HepG2 (cell line): Measurements from ENCODE around the gene ADGRG6. TPM values are rescaled to one million over a fixed set of nuclear protein-coding genes. Genes with fewer than 3 reads are reported as not detected.

Source experiments
- FOSL1 ChIP-seq: sonication (generic); formaldehyde crosslinking; IDR thresholded peaks from 2 replicates; pipeline ENCODE4 v1.9.0; 2021; ENCODE audit warnings: missing genetic modification reagents, borderline replicate concordance
- REXO4 ChIP-seq: sonication (generic); formaldehyde crosslinking; IDR thresholded peaks from 2 replicates; pipeline ENCODE4 v1.8.0; 2022; ENCODE audit warnings: missing genetic modification reagents, mild to moderate bottlenecking, borderline replicate concordance
- TCF12 ChIP-seq, 2 experiments: fragments of 450-650 bp in 1 of 2; sonication (generic) in 1 of 2; formaldehyde crosslinking in 1 of 2; IDR thresholded peaks; 2 replicates each; pipeline versions ENCODE4 v1.6.1 to v1.8.0; 2017 to 2022; ENCODE audit warnings: antibody characterized with exemption in 1 of 2, mild to moderate bottlenecking in 1 of 2, missing genetic modification reagents in 1 of 2, moderate library complexity in 1 of 2
- TEAD2 ChIP-seq: sonication (generic); formaldehyde crosslinking; IDR thresholded peaks from 2 replicates; pipeline ENCODE4 v1.9.0; 2021; ENCODE audit warnings: missing genetic modification reagents
- ZKSCAN5 ChIP-seq: sonication (generic); formaldehyde crosslinking; IDR thresholded peaks from 2 replicates; pipeline ENCODE4 v1.5.1; 2020; ENCODE audit warnings: mild to moderate bottlenecking, missing genetic modification reagents
- ZNF350 ChIP-seq: sonication (generic); formaldehyde crosslinking; IDR thresholded peaks from 2 replicates; pipeline ENCODE4 v1.4.0; 2020; ENCODE audit warnings: mild to moderate bottlenecking, low read depth, missing genetic modification reagents, borderline replicate concordance
- ZNF460 ChIP-seq: sonication (generic); formaldehyde crosslinking; IDR thresholded peaks from 2 replicates; pipeline ENCODE4 v1.5.1; 2020; ENCODE audit warnings: missing genetic modification reagents, mild to moderate bottlenecking, borderline replicate concordance
- ZNF468 ChIP-seq: sonication (generic); formaldehyde crosslinking; IDR thresholded peaks from 2 replicates; pipeline ENCODE4 v1.8.0; 2022; ENCODE audit warnings: mild to moderate bottlenecking, moderate library complexity, missing genetic modification reagents
- ZNF761 ChIP-seq: sonication (generic); formaldehyde crosslinking; conservative IDR thresholded peaks from 2 replicates; pipeline ENCODE4 v1.4.0; 2020; ENCODE audit warnings: mild to moderate bottlenecking, missing genetic modification reagents
- polyA plus RNA-seq, 8 experiments: library from polyadenylated mRNA; depleted of rRNA in 3 of 8; stranded (reverse) in 7 of 8; unstranded in 1 of 8; fragments of >200 nt; fragmentation: Illumina TruSeq in 4 of 8; extraction: Trizol in 4 of 8; gene quantifications; 2 replicates each; pipeline versions ENCODE4 v1.2.1 to v1.2.3, GENCODE V29; 2011 to 2016; ENCODE audit warnings: low read depth in 4 of 8, missing spikeins in 1 of 8, mixed read lengths in 1 of 8; ENCODE audit not compliant: insufficient read depth in 1 of 8
- total RNA-seq, 5 experiments: library from RNA; depleted of rRNA; stranded (reverse); fragments of >200 nt; fragmentation: Illumina TruSeq; extraction: Trizol; gene quantifications; 2 replicates each; pipeline ENCODE4 v1.2.3, GENCODE V29; 2016; ENCODE audit warnings: low read depth in 1 of 5
- TF ChIP-seq, protein P1 (sequence below): sonication (generic); formaldehyde crosslinking; IDR thresholded peaks from 2 replicates; pipeline ENCODE4 v1.4.0; 2020; ENCODE audit warnings: mild to moderate bottlenecking, missing genetic modification reagents, borderline replicate concordance
- TF ChIP-seq, protein P2 (sequence below): sonication (generic); formaldehyde crosslinking; IDR thresholded peaks from 2 replicates; pipeline ENCODE4 v1.5.0; 2020; ENCODE audit warnings: mild to moderate bottlenecking, missing genetic modification reagents
- TF ChIP-seq, protein P3 (sequence below): sonication (generic); formaldehyde crosslinking; IDR thresholded peaks from 2 replicates; pipeline ENCODE4 v1.4.0; 2020; ENCODE audit warnings: mild to moderate bottlenecking, missing genetic modification reagents
- TF ChIP-seq, protein P4 (sequence below): sonication (generic); formaldehyde crosslinking; IDR thresholded peaks from 2 replicates; pipeline ENCODE4 v1.5.0; 2020; ENCODE audit warnings: missing genetic modification reagents
- TF ChIP-seq, protein P5 (sequence below): sonication (generic); formaldehyde crosslinking; IDR thresholded peaks from 2 replicates; pipeline ENCODE4 v1.5.0; 2020; ENCODE audit warnings: missing genetic modification reagents

The ADGRG6 gene
- total and polyA plus RNA-seq, 2 of the 13 experiments (the other 11 are each of a cell fraction or from before 2014, with no cell fraction given), result 129 to 249 TPM

DNA sequence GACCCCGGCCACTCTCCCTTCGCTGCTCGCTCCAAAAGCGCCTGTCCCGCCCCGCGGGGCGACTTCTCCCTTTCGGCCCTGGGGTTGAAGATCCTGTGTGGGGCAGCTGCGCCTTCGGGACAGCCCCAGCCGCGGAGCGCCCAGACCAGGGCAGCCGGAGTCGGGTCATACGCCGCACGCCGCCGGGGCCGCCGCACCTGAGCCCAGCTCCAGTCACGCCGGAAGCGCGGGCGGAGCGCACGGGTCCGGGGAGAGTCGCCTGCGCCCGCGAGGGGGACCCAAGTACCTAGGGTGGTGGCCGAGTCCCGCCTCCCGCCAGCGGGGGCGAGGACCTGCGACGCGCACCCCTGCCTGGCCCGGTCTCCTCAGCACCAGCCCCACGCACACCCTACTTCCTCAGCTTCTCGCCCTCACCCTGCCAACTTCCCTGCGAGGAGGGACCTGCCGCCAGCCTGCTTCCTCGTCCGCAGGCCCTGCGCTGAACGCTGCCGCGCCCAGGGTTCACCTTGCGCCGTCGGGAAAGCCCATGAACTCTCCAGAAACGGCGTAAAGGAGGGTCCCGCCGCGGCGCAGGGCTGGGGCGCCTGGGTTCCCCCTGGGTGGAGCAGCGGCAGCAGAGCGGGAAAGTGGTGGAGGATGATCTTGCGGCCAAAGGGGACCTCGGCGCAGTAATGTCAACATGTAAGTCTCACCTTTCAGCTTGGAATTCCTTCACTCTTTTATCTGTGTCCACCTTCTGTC is at the start of gene ADGRG6 (continued):
- TF ChIP-seq, protein P1, sequence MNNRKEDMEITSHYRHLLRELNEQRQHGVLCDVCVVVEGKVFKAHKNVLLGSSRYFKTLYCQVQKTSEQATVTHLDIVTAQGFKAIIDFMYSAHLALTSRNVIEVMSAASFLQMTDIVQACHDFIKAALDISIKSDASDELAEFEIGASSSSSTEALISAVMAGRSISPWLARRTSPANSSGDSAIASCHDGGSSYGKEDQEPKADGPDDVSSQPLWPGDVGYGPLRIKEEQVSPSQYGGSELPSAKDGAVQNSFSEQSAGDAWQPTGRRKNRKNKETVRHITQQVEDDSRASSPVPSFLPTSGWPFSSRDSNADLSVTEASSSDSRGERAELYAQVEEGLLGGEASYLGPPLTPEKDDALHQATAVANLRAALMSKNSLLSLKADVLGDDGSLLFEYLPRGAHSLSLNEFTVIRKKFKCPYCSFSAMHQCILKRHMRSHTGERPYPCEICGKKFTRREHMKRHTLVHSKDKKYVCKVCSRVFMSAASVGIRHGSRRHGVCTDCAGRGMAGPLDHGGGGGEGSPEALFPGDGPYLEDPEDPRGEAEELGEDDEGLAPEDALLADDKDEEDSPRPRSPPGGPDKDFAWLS, result peak; percentile 35; the same call in 1 of the 2 replicates
- TF ChIP-seq, protein P2, sequence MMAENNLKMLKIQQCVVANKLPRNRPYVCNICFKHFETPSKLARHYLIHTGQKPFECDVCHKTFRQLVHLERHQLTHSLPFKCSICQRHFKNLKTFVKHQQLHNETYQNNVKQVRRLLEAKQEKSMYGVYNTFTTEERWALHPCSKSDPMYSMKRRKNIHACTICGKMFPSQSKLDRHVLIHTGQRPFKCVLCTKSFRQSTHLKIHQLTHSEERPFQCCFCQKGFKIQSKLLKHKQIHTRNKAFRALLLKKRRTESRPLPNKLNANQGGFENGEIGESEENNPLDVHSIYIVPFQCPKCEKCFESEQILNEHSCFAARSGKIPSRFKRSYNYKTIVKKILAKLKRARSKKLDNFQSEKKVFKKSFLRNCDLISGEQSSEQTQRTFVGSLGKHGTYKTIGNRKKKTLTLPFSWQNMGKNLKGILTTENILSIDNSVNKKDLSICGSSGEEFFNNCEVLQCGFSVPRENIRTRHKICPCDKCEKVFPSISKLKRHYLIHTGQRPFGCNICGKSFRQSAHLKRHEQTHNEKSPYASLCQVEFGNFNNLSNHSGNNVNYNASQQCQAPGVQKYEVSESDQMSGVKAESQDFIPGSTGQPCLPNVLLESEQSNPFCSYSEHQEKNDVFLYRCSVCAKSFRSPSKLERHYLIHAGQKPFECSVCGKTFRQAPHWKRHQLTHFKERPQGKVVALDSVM (CRISPR knock-in tag), result peak; percentile 72
- peak; percentile 72 for TF ChIP-seq ZNF761
- TF ChIP-seq, protein P3, sequence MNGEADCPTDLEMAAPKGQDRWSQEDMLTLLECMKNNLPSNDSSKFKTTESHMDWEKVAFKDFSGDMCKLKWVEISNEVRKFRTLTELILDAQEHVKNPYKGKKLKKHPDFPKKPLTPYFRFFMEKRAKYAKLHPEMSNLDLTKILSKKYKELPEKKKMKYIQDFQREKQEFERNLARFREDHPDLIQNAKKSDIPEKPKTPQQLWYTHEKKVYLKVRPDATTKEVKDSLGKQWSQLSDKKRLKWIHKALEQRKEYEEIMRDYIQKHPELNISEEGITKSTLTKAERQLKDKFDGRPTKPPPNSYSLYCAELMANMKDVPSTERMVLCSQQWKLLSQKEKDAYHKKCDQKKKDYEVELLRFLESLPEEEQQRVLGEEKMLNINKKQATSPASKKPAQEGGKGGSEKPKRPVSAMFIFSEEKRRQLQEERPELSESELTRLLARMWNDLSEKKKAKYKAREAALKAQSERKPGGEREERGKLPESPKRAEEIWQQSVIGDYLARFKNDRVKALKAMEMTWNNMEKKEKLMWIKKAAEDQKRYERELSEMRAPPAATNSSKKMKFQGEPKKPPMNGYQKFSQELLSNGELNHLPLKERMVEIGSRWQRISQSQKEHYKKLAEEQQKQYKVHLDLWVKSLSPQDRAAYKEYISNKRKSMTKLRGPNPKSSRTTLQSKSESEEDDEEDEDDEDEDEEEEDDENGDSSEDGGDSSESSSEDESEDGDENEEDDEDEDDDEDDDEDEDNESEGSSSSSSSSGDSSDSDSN (CRISPR knock-in tag), result peak; percentile 100
- no peak; the same call in none of the 2 replicates for TF ChIP-seq ZNF350
- TF ChIP-seq ZNF468 (CRISPR knock-in tag), result 0 out of 2 replicates have a peak, but pooled peaks have one; percentile 49
- TF ChIP-seq ZNF460 (CRISPR knock-in tag), result no peak; the same call in 1 of the 2 replicates
- TF ChIP-seq, protein P4, sequence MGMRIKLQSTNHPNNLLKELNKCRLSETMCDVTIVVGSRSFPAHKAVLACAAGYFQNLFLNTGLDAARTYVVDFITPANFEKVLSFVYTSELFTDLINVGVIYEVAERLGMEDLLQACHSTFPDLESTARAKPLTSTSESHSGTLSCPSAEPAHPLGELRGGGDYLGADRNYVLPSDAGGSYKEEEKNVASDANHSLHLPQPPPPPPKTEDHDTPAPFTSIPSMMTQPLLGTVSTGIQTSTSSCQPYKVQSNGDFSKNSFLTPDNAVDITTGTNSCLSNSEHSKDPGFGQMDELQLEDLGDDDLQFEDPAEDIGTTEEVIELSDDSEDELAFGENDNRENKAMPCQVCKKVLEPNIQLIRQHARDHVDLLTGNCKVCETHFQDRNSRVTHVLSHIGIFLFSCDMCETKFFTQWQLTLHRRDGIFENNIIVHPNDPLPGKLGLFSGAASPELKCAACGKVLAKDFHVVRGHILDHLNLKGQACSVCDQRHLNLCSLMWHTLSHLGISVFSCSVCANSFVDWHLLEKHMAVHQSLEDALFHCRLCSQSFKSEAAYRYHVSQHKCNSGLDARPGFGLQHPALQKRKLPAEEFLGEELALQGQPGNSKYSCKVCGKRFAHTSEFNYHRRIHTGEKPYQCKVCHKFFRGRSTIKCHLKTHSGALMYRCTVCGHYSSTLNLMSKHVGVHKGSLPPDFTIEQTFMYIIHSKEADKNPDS (CRISPR knock-in tag), result peak; percentile 96; the same call in 1 of the 2 replicates
- TF ChIP-seq TEAD2, result 0 out of 2 replicates have a peak, but pooled peaks have one; percentile 21
- TF ChIP-seq REXO4 (CRISPR knock-in tag), result no peak; the same call in 1 of the 2 replicates
- TF ChIP-seq, protein P5, sequence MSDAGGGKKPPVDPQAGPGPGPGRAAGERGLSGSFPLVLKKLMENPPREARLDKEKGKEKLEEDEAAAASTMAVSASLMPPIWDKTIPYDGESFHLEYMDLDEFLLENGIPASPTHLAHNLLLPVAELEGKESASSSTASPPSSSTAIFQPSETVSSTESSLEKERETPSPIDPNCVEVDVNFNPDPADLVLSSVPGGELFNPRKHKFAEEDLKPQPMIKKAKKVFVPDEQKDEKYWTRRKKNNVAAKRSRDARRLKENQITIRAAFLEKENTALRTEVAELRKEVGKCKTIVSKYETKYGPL (CRISPR knock-in tag), result no peak
- no peak for TF ChIP-seq TCF12 (IDR thresholded peaks at IDR 0.05)
- peak; percentile 41; the same call in 1 of the 2 replicates for TF ChIP-seq TCF12 (CRISPR knock-in tag; IDR thresholded peaks at IDR 0.05)
- no peak for TF ChIP-seq ZKSCAN5
- no peak for TF ChIP-seq FOSL1 (CRISPR knock-in tag)
